Upper lobe of right lung (tissue), 1 donor: ENCODE data around the gene SORBS2. TPM values are rescaled to one million over a fixed set of nuclear protein-coding genes. Genes with fewer than 3 reads are reported as not detected.

Experiments
- ATAC-seq: fragments of 200-7000 bp; cut with Tn5 transposase; one replicate; pipeline ENCODE4 v1.9.1; 2020; ENCODE audit warnings: mild to moderate bottlenecking, moderate library complexity
- DNase-seq: peaks from one replicate; pipeline ENCODE4 v3.0.0-alpha.2; 2020
- H3K27ac ChIP-seq: fragments of 200-600 bp; one replicate; pipeline ENCODE4 v1.8.0; 2022
- H3K27me3 ChIP-seq: fragments of 200-600 bp; one replicate; pipeline ENCODE4 v1.8.0; 2022; ENCODE audit warnings: mild to moderate bottlenecking
- H3K36me3 ChIP-seq: fragments of 200-600 bp; one replicate; pipeline ENCODE4 v1.8.0; 2022
- H3K4me1 ChIP-seq: fragments of 200-600 bp; one replicate; pipeline ENCODE4 v1.8.0; 2022
- H3K4me3 ChIP-seq: fragments of 200-600 bp; one replicate; pipeline ENCODE4 v1.8.0; 2022; ENCODE audit warnings: mild to moderate bottlenecking
- H3K9me3 ChIP-seq: fragments of 200-600 bp; one replicate; pipeline ENCODE4 v1.8.0; 2022
- CTCF ChIP-seq: fragments of 200-600 bp; IDR thresholded peaks from one replicate; pipeline ENCODE4 v1.8.0; 2022; ENCODE audit warnings: antibody characterized with exemption
- intact Hi-C: fragments of 100-400 bp; cut with DNase I; formaldehyde crosslinking; loops from one replicate; pipeline ENCODE4 v1.11.0; 2022
- total RNA-seq: library from RNA; stranded (reverse); fragmentation: NEBNext Ultra II Directional; extraction: Animal tissue kit (Norgen Biotek cat#: 25700); gene quantifications from one replicate; pipeline ENCODE4 v1.2.1, GENCODE V29; 2021
- donor health status: DM: no; HTN: yes; CAD: no; lungs with severe emphysema.

SORBS2 gene
- total RNA-seq, 1 donor from 2014 or later = 44.9 TPM

GRCh38 chr4:185783574-185783973, 28.4 kb downstream of the SORBS2 start:
- intact Hi-C loops = no loop called here
- H3K27me3 ChIP-seq = no peaks in the 10 kb centered on the region

GRCh38 chr4:185782523-185782922, 29.5 kb downstream of the SORBS2 start:
- H3K4me3 ChIP-seq = no peak overlapping the region
- no peaks in the 10 kb centered on the region for H3K4me1 ChIP-seq
- TF ChIP-seq CTCF = no peak
- H3K27me3 ChIP-seq = no peaks in the 10 kb centered on the region
- DNase-seq = no peak
- intact Hi-C loops = no loop called here
- no peaks in the 10 kb centered on the region for H3K36me3 ChIP-seq
- no peak overlapping the region for H3K27ac ChIP-seq
- H3K9me3 ChIP-seq = no peaks in the 10 kb centered on the region
- ATAC-seq = no peak

More at GRCh38 chr4:185783574-185783973, 28.4 kb downstream of the SORBS2 start:
- Histone ChIP-seq H3K27ac (no peak overlapping the region), H3K4me1 (no peaks in the 10 kb centered on the region), H3K36me3 (no peaks in the 10 kb centered on the region), H3K9me3 (no peaks in the 10 kb centered on the region), H3K4me3 (no peak overlapping the region)
- DNase-seq = no peak
- no peak for TF ChIP-seq CTCF
- no peak for ATAC-seq

- H3K4me1 ChIP-seq = no peaks in the 10 kb centered on the region
- no peak for DNase-seq
- intact Hi-C loops = no loop called here
- no peaks in the 10 kb centered on the region for H3K36me3 ChIP-seq
- TF ChIP-seq CTCF = no peak
- ATAC-seq = no peak
- H3K9me3 ChIP-seq = no peaks in the 10 kb centered on the region
- H3K4me3 ChIP-seq = no peak overlapping the region
- no peak overlapping the region for H3K27ac ChIP-seq
- no peaks in the 10 kb centered on the region for H3K27me3 ChIP-seq
Observed at GRCh38 chr4:185781555-185782215, 30.3 kb downstream of the SORBS2 start.

- intact Hi-C loops = no loop called here
- Histone ChIP-seq H3K9me3 (no peaks in the 10 kb centered on the region), H3K36me3 (no peaks in the 10 kb centered on the region), H3K4me1 (no peaks in the 10 kb centered on the region), H3K27me3 (no peaks in the 10 kb centered on the region), H3K27ac (no peak overlapping the region), H3K4me3 (no peak overlapping the region)
- DNase-seq = no peak
- TF ChIP-seq CTCF = no peak
- ATAC-seq = no peak
Observed at GRCh38 chr4:185780472-185780871, 31.5 kb downstream of the SORBS2 start.

- ATAC-seq (no peak), DNase-seq (no peak)
- Histone ChIP-seq H3K27me3 (no peaks in the 10 kb centered on the region), H3K4me1 (no peaks in the 10 kb centered on the region), H3K36me3 (no peaks in the 10 kb centered on the region), H3K9me3 (no peaks in the 10 kb centered on the region), H3K27ac (no peak overlapping the region), H3K4me3 (no peak overlapping the region)
- intact Hi-C loops = no loop called here
- TF ChIP-seq CTCF = no peak
Observed at GRCh38 chr4:185779517-185779916, 32.5 kb downstream of the SORBS2 start.

- no peaks in the 10 kb centered on the region for H3K27me3 ChIP-seq
- H3K9me3 ChIP-seq = no peaks in the 10 kb centered on the region
- ATAC-seq = no peak
- H3K36me3 ChIP-seq = no peaks in the 10 kb centered on the region
- H3K27ac ChIP-seq = no peak overlapping the region
- H3K4me3 ChIP-seq = no peak overlapping the region
- no peaks in the 10 kb centered on the region for H3K4me1 ChIP-seq
- no peak for TF ChIP-seq CTCF
- intact Hi-C loops = no loop called here
- no peak for DNase-seq
Observed at GRCh38 chr4:185778307-185778706, 33.7 kb downstream of the SORBS2 start.
